Measurements from ENCODE around the gene BCL2L1.
"Not testable (repeated sequence)": the region's sequence is repeated elsewhere in the genome, so short reads cannot be mapped to it uniquely, and the experiment has no call there.

BCL2L1 gene

GRCh38 chr20:31674895-31675827, 47.5 kb downstream of the BCL2L1 start:
- DNase-seq, result peak in 10 of 14 donors; percentile 44 to 98 (median 62)

GRCh38 chr20:31673943-31674463, 48.7 kb downstream of the BCL2L1 start:
- no peak for DNase-seq

GRCh38 chr20:31673435-31673834, 49.2 kb downstream of the BCL2L1 start:
- DNase-seq, result no peak

- peak in 1 of 14 donors; percentile 14 for DNase-seq
Measured at GRCh38 chr20:31671324-31671723, 51.3 kb downstream of the BCL2L1 start.

- DNase-seq, result peak in 12 of 14 donors; percentile 59 to 96 (median 83)
Measured at GRCh38 chr20:31670371-31671228, 52.1 kb downstream of the BCL2L1 start.

GRCh38 chr20:31669876-31670275, 52.8 kb downstream of the BCL2L1 start:
- DNase-seq, result peak in 2 of 14 donors; percentile 44 to 64

- DNase-seq, result not testable (repeated sequence)
Measured at GRCh38 chr20:31668944-31669343, 53.7 kb downstream of the BCL2L1 start.

GRCh38 chr20:31667315-31668285, 55.1 kb downstream of the BCL2L1 start:
- peak in 3 of 14 donors; percentile 14 to 30 (median 25) for DNase-seq

GRCh38 chr20:31666258-31667042, 56.2 kb downstream of the BCL2L1 start:
- peak in 11 of 14 donors; percentile 28 to 80 (median 65) for DNase-seq

GRCh38 chr20:31665753-31666152, 56.9 kb downstream of the BCL2L1 start:
- no peak for DNase-seq

GRCh38 chr20:31664696-31665354, 57.8 kb downstream of the BCL2L1 start:
- DNase-seq, result peak in 3 of 14 donors; percentile 51 to 61 (median 58)

- DNase-seq, result peak in 9 of 14 donors; percentile 44 to 78 (median 67)
Measured at GRCh38 chr20:31663838-31664695, 58.6 kb downstream of the BCL2L1 start.

- DNase-seq, result no peak
Measured at GRCh38 chr20:31663524-31663837, 59.2 kb downstream of the BCL2L1 start.

GRCh38 chr20:31662372-31662854, 60.3 kb downstream of the BCL2L1 start:
- DNase-seq, result no peak

- DNase-seq, result peak in 13 of 14 donors; percentile 20 to 88 (median 79)
Measured at GRCh38 chr20:31661625-31662371, 60.9 kb downstream of the BCL2L1 start.

- no peak for DNase-seq
Measured at GRCh38 chr20:31654534-31654933, 68.1 kb downstream of the BCL2L1 start.

GRCh38 chr20:31653561-31653960, 69.1 kb downstream of the BCL2L1 start:
- DNase-seq, result peak in 1 of 14 donors; percentile 79

- DNase-seq, result peak in 1 of 14 donors; percentile 88
Measured at GRCh38 chr20:31652917-31653396, 69.7 kb downstream of the BCL2L1 start.

Measured in C1 segment of cervical spinal cord (tissue), 14 donors.